DMS79 (cell line): ENCODE data around the gene ZCWPW1.
"Not testable (repeated sequence)": the region's sequence is repeated elsewhere in the genome, so short reads cannot be mapped to it uniquely, and the experiment has no call there.

Experiments used
- DNase-seq: peaks from one replicate; lab custom pipeline; 2025; lab: John Stamatoyannopoulos, UW

ZCWPW1 gene

DNA sequence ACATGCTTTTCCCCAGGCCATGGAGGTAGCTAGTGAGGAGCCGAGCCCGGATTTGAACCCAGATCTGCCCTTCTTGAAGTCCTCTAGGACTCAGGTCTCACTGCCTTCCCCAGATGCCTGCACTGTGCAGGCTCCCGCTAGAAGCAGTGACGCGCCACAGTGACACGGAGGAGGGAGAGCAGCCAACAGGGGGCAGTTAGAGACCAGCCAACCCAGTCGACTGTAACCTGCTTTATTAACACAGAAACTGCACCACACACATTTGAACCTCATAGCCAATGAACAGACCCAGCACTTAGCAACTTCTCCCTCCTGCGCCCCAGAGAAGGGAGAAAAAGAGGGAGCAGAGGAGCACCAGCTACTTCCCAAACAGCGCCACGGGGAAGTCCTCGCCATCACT, 27.8 kb downstream of the ZCWPW1 start:
- no peak for DNase-seq

DNA sequence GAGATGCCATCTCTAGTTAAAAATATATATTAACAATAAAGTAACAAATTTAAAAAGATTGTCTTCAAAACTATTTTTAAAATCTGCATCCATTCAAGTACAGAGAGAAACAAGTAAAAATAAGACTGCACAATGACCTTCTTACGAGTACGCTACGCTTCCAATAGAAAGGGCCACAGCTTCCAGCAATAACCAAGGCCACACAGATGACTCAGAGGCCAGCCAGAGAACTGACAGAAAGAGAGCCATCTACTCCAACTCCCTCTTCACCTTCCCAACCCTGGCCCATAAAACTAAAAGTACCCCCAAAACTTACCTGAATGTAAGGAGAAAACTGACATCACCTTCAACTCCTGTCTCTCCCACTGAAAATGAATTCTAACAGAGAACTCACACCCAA, 28.5 kb downstream of the ZCWPW1 start:
- no peak for DNase-seq

DNA sequence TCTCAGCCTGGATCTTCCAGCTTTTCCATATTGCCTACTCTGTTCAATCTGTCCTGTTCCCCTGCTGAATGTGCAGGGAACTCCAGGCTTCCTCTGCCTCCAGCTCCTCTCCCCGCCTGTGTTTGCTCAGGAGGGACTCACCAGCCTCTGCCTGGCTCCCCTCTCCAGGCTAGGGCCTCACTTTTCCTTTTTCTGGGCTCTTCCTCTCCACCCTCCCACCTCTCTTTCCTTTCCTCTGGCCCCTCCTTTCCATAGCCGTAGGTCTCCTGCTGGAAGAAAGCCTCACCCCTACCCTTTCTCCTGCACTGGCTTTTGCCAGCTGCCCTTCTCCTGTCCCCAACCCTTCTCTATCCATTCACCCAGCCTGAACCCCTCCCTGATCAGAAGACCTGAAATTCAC, 30.3 kb downstream of the ZCWPW1 start:
- no peak for DNase-seq

DNA sequence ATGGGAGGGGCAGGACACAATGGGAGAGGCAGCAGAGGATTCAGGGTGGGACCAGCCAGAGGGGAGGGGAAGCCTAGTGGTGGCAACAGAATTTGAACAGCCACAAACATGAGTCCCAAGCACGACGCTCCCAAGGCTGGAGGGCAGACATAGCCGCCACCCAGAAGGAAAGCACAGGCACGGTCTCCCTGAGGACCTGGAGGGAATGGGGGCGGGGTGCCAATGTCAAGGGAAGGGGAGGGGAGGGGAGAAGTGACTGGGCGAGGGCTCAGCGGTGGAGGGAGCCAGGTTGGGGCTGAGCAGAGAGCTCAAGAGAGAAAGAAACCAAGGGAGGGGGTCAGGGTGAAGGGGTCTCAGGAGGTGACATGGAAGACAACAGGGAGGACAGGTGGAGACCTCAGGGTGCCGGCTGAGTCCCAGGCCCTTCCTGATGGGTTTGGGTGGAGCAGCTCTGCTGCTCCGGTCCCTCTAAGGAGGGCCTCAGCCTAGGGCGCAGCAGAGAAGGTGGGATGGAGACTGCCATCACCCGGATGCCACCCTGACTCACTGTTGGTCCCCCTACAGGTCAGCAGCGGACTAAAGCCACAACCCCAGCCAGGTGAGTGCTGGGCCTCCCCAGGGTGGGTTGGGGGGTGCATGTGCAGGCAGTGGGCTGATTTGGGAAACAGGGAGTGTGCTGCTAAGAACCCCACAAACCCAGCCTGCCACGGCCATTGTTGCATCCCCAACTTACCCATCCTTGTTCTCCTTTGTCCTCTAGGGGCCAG, 31.0 kb downstream of the ZCWPW1 start:
- no peak for DNase-seq

DNA sequence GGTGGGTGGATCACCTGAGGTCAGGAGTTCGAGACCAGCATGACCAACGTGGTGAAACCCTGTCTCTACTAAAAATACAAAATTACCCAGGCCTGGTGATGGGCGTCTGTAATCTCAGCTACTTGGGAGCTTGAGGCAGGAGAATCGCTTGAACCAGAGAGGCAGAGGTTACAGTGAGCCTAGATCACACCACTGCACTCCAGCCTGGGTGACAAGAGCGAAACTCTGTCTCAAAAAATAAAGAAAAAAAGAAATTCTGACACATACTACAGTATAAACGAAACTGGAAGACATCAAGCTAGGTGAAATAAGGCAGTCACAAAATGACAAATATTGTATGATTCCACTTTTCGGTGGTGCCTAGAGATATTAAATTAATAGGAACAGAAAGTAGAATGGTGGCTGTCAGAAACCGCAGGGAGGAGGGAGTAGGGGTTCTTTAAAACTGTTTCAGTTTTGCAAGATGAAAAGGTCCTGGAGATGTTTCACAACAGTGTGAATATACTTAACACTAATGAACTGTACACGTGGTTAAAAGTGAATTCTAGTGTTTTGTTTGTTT, 32.0 kb downstream of the ZCWPW1 start:
- no peak for DNase-seq

DNA sequence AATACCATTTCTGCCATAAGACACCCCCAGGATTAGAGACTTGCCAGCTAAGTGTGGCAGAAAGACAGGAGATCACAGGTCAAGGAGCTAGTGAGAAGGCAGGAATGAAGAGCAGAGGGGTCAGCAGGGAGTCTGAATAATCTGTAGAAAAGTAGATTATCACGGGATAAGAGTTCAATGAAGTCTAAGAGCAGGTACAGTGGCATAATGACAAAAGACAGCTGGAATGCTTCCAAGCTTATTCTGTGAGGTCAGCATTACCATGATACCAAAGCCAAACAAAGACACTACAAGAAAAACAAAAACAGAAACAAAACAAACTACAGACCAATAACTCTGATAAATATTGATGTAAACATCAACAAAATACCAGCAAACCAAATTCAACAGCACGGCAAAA, 34.4 kb downstream of the ZCWPW1 start:
- no peak for DNase-seq

DNA sequence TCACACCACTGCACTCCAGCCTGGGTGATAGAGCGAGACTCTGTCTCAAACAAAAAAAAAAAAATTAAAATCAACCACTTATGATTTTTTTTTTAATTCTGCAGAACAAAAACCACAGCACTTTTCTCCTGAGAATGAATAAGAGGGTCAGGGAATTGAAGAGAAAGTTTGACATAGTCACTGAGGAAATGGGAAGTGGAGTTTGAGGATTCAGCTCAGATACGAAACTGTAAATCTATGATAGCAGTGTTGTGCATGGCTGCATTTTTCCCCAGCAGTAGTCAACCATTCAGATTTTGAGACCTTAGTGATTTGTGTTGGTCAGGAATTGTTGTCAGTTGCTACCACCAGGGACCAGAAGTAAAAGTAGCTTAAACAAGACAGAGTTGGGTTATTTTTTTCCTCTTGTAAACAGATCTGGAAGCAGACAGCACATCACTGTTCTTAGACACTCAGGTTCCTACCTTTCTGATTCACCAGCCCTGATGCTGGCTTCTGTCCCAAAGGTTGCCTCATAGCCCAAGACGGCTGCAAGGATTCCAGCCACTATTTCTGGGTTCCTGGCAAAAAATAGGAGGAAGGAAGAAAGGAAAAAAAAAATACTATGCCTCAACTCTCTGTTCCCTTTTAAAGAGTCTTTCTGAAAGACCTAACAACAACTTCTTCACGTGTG, 35.1 kb downstream of the ZCWPW1 start:
- no peak for DNase-seq

DNA sequence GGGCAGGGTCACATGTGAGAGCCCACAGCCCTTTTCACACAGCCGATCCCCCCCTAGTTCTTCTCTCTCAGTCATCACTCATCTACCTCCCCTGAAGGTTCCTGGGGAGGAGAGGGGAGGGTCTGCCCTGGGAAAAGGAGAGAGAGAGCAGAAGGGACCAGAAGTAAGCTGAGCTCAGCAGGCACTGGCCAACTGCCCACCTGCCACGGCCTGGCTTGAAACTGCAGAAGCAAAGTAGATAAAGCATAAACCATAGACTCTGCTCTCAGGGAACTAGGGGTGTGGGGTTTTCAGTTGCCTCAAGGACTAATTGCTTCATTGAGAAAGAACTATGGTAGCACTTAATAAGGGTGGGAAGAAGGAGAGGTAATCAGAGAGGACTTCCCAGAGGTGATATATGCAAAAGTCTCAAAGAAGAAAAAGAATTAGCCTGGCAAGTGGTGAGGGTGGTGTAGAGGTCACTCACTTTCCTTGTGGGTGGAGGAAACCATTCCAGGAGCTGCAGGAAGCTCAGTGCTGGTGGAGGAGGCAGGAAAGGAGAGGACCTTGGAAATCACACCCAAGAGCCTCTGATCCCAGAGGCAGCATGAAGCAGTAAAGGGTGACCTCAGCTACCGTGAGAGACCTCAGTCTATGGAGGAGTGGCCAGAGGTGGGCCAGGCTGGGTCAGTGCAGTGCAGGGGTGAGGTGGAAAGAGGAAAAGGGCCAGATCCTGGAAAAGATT, 38.1 kb downstream of the ZCWPW1 start:
- DNase-seq: no peak

DNA sequence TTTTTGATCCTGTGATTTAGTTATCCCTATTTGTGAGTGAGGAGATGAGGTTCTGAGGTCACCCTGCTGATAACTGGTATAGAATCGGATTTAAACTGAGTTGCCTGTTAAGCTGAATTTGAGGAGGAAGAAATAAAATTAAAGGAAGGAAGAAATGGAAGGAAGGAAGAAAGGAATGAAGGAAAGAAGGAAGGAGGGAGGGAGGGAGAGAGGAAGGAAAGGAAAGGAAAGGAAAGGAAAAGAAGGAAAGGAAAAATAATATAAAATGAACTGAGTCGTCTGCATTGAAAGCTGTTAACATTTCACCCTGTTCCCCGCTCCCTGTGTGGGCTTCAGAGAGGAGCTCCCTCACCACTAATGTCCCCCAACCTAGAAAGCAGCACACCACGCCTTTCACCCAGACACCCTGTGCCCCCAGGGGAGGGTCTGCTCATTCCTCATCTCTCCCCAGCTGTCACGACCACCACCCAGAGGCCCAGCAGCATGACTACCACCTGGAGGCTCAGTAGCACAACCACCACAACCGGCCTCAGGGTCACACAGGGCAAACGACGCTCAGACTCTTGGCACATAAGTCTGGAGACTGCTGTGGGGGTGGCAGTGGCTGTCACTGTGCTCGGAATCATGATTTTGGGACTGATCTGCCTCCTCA, 38.9 kb downstream of the ZCWPW1 start:
- DNase-seq: no peak

DNA sequence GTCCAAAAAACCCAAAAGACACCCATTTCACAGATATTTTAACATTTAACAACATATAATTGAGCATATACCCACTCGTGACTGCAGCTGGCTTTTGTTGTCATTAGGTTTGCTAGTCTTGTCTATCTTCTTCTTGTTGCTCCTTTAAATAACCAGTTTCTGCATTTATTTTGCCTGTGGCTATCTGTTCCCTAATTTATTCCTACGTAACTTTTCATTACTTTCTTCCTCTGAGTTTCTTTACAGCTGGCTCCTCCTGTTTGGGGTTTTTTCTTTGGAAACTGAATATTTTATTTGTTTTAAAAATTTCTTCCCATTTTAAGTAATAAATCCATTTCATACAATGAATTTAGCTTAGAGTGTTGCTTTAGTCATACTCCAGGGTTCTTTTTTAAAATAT, 40.8 kb downstream of the ZCWPW1 start:
- no peak for DNase-seq

DNA sequence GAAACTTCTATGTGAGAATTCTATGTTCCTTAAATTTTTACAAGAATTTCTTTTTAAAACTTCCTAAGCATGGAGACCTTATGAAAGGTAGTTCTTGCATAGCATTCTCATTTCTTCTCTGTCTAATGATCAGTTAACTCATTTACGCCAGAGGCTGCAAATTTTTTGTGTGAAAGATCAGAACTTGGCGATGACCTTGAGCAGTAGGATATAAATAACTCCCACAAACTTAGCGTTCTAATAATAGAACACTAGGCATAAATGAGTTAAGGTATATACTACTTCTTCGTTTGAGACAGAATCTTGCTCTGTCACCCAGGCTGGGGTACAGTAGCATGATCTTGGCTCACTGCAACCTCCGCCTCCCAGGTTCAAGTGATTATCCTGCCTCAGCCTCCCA, 41.6 kb downstream of the ZCWPW1 start:
- DNase-seq: no peak

DNA sequence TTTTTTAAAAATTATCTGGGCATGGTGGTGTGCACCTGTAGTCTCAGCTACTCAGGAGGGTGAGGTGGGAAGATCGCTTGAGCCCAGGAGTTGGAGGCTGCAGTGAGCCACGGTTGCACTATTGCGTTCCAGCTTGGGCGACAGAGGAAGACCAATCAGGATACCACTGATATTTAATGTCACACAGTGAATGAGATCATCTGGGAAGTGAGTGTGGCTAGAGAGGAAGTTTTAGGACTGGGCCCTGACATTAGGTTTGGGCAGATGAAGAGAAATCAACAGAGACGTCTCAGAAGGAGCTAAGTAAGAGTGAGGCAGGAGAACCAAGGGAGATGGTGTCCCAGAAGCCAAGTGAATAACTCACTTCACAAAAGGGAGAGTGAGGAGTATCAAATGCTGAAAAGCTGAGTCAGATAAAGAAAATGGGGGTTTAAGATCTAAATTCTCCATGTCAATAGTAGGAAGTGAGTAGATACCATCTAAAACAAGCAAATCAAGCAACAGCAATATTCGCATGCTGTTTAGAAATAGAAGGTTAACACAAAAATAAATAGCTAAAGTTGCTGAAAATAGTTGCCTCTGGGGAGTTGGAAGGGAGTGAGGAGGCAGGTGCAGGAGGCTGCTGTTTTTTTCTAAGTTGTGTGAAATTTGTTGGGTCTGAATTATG, 43.7 kb downstream of the ZCWPW1 start:
- no peak for DNase-seq

DNA sequence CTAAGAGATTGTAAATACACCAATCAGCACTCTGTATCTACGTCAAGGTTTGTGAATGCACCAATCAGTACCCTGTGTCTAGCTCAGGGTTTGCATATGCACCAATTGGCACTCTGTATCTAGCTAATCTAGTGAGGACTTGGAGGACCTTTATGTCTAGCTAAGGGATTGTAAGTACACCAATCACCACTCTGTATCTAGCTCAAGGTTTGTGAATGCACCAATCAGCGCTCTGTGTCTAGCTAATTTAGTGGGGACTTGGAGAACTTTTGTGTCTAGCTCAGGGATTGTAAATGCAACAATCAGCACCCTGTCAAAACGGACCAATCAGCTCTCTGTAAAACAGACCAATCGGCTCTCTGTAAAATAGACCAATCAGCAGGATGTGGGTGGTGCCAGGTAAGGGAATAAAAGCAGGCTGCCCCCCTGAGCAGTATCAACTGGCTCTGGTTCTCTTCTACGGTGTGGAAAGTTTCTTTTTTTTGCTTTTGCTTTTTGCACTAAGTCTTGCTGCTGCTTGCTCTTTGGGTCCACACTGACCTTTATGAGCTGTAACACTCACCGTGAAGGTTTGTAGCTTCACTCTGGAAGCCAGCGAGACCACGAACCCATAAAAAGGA, 46.2 kb downstream of the ZCWPW1 start:
- DNase-seq: not testable (repeated sequence)

DNA sequence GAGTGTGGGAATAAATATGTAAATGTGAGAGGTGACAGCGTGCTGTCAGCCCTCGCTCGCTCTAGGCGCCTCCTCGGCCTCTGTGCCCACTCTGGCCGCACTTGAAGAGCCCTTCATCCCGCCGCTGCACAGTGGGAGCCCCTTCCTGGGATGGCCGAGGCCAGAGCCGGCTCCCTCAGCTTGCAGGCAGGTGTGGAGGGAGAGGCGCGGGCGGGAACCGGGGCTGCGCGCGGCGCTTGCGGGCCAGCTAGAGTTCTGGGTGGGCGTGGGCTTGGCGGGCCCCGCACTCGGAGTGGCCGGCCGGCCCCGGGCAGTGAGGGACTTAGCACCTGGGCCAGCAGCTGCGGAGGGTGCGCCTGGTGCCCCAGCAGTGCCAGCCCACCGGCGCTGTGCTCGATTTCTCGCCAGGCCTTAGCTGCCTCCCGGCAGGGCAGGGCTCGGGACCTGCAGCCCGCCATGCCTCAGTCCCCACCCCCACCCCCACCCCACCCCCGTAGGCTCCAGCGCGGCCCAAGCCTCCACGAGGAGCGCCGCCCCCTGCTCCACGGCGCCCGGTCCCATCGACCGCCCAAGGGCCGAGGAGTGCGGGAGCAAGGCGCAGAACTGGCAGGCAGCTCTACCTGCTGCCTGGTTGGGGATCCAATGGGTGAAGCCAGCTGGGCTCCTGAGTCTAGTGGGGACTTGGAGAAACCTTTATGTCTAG, 46.8 kb downstream of the ZCWPW1 start:
- DNase-seq: not testable (repeated sequence)

DNA sequence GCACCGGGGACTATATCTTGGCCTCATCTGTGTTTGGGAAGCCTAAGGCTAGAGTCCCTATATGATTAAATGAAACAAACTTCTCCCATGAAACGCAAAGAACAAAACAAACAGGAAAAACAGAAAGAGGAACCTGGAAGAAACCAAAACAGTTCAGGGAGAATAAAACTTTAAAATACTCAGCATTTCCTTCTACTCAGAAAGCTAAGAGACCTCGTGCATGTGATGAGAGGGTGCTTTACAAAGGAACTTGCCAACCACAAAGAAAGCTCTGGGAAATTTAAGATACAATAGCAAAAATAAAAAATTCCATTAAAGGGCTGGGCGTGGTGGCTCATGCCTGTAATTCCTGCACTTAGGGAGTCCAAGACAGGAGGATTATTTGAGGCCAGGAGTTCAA, 48.3 kb downstream of the ZCWPW1 start:
- no peak for DNase-seq

DNA sequence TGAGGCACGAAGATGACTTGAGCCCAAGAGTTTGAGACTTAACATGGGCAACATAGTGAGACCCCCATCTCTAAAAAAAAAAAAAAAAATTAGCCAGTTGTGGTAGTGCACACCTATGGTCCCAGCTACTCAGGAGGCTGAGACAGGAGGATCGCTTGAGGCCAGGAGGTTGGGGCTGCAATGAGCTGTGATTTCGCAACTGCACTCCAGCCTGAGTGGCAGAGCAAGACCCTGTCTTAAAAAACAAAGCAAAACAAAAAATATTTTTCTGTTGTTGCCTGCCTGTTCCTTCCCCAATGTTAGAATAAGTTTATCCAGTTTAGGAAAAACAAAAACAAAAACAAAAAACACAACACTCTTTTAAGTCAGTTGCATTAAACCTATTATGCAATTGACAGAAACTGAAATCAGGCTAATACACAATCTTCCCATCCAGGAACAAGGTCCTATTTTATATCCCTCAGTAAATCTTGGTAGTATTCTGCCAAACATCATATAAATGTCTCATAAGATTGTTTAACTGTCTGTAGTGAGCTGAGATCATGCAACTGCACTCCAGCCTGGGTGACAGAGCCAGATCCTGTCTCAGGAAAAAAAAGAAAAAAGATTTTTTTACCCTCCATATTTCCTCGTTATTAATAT, 50.3 kb downstream of the ZCWPW1 start:
- DNase-seq: no peak

DNA sequence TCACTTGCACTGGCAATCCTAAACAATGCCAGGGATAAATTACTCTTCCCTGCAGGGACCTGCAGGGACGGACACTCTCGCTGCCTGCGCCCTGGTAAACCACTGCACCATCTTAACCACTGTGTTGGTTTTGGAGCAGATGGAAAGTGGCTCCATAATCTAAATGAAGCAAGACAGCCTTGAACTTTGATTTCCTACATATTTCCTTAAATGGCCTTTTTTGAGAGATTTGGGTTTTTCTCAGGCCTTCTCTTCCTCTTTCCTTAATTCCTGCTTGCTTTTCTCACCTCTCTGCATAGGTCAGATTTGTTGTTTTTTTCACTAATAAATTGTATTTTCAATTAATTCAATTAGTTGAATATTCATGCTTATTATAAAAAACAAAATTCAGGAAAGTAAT, 52.4 kb downstream of the ZCWPW1 start:
- no peak for DNase-seq

DNA sequence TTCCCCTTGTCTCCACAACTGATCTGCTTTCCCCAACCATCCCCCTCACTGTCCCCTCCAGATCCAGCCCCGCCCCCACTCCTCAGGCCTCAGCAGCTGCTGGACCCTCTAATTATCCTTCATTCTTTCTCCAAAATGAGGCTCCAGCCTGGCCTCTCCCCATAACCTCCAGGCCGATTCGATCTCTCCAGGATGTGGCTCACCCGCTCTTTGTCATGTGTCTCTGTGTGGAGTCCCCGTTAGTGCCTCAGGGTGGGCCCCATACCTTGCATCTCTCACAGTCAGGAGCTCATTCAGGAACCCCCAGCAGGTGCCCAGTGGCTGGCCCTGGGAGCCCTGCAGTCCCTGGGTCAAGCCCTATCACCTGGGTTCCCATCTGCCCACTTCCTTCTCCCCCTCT, 53.9 kb downstream of the ZCWPW1 start:
- DNase-seq: no peak

DNA sequence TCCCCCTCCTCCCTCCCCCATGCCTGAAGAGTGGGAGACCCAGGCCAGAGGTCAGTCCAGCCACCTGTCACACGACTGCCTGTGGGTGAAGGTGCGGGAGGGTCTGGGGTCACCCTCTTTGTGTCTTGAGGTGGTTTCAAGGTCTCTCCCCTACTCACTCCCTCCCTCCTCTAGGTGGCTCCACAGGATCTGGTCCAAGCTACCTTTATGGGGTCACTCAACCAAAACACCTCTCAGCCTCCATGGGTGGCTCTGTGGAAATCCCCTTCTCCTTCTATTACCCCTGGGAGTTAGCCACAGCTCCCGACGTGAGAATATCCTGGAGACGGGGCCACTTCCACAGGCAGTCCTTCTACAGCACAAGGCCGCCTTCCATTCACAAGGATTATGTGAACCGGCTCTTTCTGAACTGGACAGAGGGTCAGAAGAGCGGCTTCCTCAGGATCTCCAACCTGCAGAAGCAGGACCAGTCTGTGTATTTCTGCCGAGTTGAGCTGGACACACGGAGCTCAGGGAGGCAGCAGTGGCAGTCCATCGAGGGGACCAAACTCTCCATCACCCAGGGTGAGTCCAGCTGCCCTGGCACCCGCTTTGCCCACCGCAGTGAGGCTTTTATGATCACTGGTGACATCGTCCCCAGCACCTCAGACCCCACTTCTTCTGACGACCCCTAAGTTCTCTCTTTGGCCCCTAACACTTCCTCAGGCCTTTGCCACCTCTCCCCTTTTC, 54.5 kb downstream of the ZCWPW1 start:
- not testable (repeated sequence) for DNase-seq
